Gastroesophageal sphincter (tissue), 4 donors: ENCODE measurements around the gene GTPBP1. TPM values are rescaled to one million over a fixed set of nuclear protein-coding genes. Genes with fewer than 3 reads are reported as not detected.

Experiments
- ATAC-seq: fragments of 150-250 bp; one replicate; pipeline ENCODE4 v1.9.1; 2016; ENCODE audit warnings: mild to moderate bottlenecking, moderate library complexity
- H3K27ac ChIP-seq, 4 donors: fragments of 200-600 bp; sonication (generic) in 3 of 4; 1 replicate in 3 of 4; 2 replicates in 1 of 4; pipeline ENCODE4 v1.5.1; 2016 to 2019
- H3K27me3 ChIP-seq: fragments of 200-600 bp; sonication (generic); one replicate; pipeline ENCODE4 v1.5.1; 2019
- H3K36me3 ChIP-seq, 2 donors: fragments of 200-600 bp; sonication (generic); one replicate each; pipeline ENCODE4 v1.5.1; 2019; ENCODE audit warnings: control low read depth in 1 of 2
- H3K4me1 ChIP-seq, 3 donors: fragments of 200-600 bp; sonication (generic); 1 replicate in 2 of 3; 2 replicates in 1 of 3; pipeline ENCODE4 v1.5.1; 2016 to 2019; ENCODE audit warnings: control low read depth in 2 of 3
- H3K4me3 ChIP-seq, 2 donors: fragments of 200-600 bp; sonication (generic); one replicate each; pipeline ENCODE4 v1.5.1; 2019; ENCODE audit warnings: mild to moderate bottlenecking in 1 of 2, moderate library complexity in 1 of 2
- H3K9me3 ChIP-seq, 3 donors: fragments of 200-600 bp; sonication (generic); one replicate each; pipeline ENCODE4 v1.5.1; 2017 to 2019; ENCODE audit warnings: control low read depth in 2 of 3
- EP300 ChIP-seq: sonication (generic); formaldehyde crosslinking; IDR thresholded peaks from one replicate; pipeline ENCODE4 v1.6.1; 2017; ENCODE audit warnings: antibody characterized with exemption, mild to moderate bottlenecking
- POLR2A ChIP-seq, 2 donors: fragments of 450-650 bp; IDR thresholded peaks; one replicate each; pipeline ENCODE4 v1.6.1; 2017; ENCODE audit warnings: antibody characterized with exemption in 2 of 2, mild to moderate bottlenecking in 2 of 2, moderate library complexity in 1 of 2
- POLR2AphosphoS5 ChIP-seq: sonication (generic); formaldehyde crosslinking; IDR thresholded peaks from one replicate; pipeline ENCODE4 v1.6.1; 2017; ENCODE audit warnings: antibody characterized with exemption
- WGBS, 2 donors: methylation state at CpG; one replicate each; pipeline ENCODE4 v1.1.5; 2018; ENCODE audit warnings: low coverage in 1 of 2; 5-methylcytosine and 5-hydroxymethylcytosine counted together
- total RNA-seq, 4 donors: library from RNA; depleted of rRNA; stranded (reverse); fragments of >200 nt; gene quantifications; one replicate each; pipeline ENCODE4 v1.1.0, GENCODE V29; 2016
- TF ChIP-seq, protein P1 (sequence below), 4 experiments: fragments of 200-600 bp in 2 of 4; fragments of 450-650 bp in 2 of 4; sonication (generic) in 1 of 4; IDR thresholded peaks; one replicate each; pipeline ENCODE4 v1.5.1; 2017 to 2019; ENCODE audit warnings: antibody characterized with exemption in 4 of 4, mild to moderate bottlenecking in 2 of 4, moderate library complexity in 2 of 4

Gene GTPBP1
- total RNA-seq, 4 donors from 2014 or later, result 46.9 to 63.0 (median 51.6) TPM

DNA sequence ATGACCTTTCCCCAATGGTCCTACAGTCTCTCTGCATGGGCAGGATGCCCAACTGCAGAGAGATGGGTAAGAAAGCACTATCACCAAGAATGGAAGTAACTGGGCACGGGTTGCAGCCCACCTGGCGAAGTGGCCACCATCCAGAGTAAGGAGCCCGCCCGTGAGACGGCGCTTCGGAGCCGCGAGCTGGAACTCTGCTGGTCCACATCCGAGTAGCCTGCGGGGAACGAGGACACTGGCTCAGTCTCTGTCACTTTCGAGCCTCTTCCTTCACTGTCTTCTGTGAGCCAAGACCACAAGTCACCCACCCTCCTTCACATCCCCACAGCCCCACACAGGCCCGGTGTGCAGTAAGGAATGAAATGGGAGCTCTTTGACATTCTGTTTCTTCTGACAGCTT, 44.4 kb downstream of the GTPBP1 start:
- Histone ChIP-seq H3K36me3 (peaks cover 3 to 86% of the 10 kb centered on the region in 2 donors), H3K9me3 (no peaks in the 10 kb centered on the region), H3K4me3 (no peak overlapping the region), H3K27me3 (no peaks in the 10 kb centered on the region), H3K27ac (no peak overlapping the region), H3K4me1 (peaks cover 5 to 43% (median 9%) of the 10 kb centered on the region in 3 donors)
- 85 to 93% methylated on average over 12 to 14 of the region's 14 CpGs for WGBS, 2 donors
- TF ChIP-seq POLR2A (IDR thresholded peaks at IDR 0.05) (no peak), POLR2AphosphoS5 (no peak), EP300 (no peak)
- TF ChIP-seq, protein P1, sequence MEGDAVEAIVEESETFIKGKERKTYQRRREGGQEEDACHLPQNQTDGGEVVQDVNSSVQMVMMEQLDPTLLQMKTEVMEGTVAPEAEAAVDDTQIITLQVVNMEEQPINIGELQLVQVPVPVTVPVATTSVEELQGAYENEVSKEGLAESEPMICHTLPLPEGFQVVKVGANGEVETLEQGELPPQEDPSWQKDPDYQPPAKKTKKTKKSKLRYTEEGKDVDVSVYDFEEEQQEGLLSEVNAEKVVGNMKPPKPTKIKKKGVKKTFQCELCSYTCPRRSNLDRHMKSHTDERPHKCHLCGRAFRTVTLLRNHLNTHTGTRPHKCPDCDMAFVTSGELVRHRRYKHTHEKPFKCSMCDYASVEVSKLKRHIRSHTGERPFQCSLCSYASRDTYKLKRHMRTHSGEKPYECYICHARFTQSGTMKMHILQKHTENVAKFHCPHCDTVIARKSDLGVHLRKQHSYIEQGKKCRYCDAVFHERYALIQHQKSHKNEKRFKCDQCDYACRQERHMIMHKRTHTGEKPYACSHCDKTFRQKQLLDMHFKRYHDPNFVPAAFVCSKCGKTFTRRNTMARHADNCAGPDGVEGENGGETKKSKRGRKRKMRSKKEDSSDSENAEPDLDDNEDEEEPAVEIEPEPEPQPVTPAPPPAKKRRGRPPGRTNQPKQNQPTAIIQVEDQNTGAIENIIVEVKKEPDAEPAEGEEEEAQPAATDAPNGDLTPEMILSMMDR (IDR thresholded peaks at IDR 0.05), result no peak
- no peak for ATAC-seq

GRCh38 chr22:38750638-38751037, 44.9 kb downstream of the GTPBP1 start:
- Histone ChIP-seq H3K27ac (peak overlapping the region in 3 of 4 donors; percentile 9 to 99 (median 94)), H3K36me3 (peaks cover 3 to 81% of the 10 kb centered on the region in 2 donors), H3K27me3 (no peaks in the 10 kb centered on the region), H3K4me3 (no peak overlapping the region), H3K4me1 (peaks cover 5 to 43% (median 9%) of the 10 kb centered on the region in 3 donors), H3K9me3 (no peaks in the 10 kb centered on the region)
- ATAC-seq, result no peak
- TF ChIP-seq POLR2AphosphoS5, result no peak
- no peak for TF ChIP-seq EP300
- TF ChIP-seq POLR2A (IDR thresholded peaks at IDR 0.05), result no peak
- TF ChIP-seq, protein P1 (IDR thresholded peaks at IDR 0.05), result no peak
- WGBS, 2 donors, result 55% methylated on average over 2 of the region's 17 CpGs; no CpG with 5 or more reads in 1 of the 2 donors

DNA sequence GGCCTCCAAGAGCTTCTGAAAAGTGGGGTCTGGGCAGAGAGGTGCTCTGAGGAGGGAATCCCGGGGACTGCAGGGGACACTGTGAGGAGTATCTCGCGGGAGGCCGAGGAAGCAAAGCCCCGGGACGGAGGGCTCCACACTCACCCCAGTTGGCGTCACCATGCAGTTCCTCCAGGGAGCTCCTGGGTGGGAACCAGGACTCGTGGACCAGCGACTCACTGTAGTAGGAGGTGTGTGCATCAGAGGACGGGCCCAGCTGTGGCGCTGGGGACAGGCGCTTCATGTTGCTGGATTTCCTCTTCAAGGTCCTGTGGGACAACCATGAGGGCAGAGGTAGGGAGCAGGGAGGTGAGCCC, 45.3 kb downstream of the GTPBP1 start:
- WGBS, 2 donors, result no CpG with 5 or more reads among the region's 12 CpGs
- TF ChIP-seq, protein P1 (IDR thresholded peaks at IDR 0.05), result no peak
- TF ChIP-seq EP300 (no peak), POLR2AphosphoS5 (no peak), POLR2A (IDR thresholded peaks at IDR 0.05) (no peak)
- no peak for ATAC-seq
- Histone ChIP-seq H3K27ac (peak overlapping the region in 3 of 4 donors; percentile 9 to 99 (median 94)), H3K4me3 (no peak overlapping the region), H3K9me3 (no peaks in the 10 kb centered on the region), H3K36me3 (peaks cover 3 to 77% of the 10 kb centered on the region in 2 donors), H3K27me3 (no peaks in the 10 kb centered on the region), H3K4me1 (peaks cover 5 to 44% (median 10%) of the 10 kb centered on the region in 3 donors)

DNA sequence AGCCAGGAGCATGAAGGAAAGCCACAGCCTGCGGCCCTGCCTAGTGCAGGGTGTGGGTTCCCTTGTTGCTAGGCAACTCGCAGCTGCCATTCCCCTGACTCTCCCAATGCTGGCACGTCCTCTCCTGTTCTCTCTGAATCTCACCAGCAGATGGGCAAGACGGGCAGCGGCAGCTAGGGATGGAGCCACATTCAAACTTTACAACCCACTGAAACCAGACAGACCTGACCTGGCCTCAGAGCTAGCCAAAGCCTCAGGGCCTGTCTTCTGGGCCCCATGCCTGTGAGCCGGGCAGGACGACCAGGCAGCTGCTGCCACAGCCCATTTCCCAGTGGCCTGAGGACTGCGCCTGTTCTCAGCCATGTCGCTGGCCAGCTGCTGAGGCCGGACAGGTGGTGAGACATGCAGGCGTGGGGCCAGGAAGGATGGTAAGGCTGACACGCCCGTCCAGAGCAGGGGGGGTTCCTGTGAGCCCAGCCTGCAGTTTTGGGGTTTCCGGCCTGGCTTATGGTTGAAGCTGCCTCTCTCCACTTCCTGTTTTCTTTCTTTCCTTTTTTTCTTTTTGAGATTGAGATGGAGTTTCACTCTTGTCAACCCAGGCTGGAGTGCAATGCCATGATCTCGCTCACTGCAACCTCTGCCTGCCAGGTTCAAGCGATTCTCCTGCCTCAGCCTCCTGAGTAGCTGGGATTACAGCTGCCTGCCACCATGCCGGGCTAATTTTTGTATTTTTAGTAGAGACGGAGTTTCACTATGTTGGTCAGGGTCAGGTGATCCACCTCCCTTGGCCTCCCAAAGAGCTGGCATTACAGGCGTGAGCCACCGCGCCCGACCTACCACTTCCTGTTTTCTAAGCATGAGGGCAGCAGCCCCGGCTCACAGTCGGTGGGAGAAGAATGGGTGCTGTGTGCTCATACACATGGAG, 45.9 kb downstream of the GTPBP1 start:
- no peaks in the 10 kb centered on the region for H3K9me3 ChIP-seq
- peaks cover 5 to 50% (median 16%) of the 10 kb centered on the region in 3 donors for H3K4me1 ChIP-seq
- peak overlapping the region in 3 of 4 donors; percentile 26 to 99 (median 94) for H3K27ac ChIP-seq
- no peak for TF ChIP-seq POLR2A (IDR thresholded peaks at IDR 0.05)
- no peak for TF ChIP-seq EP300
- TF ChIP-seq, protein P1 (IDR thresholded peaks at IDR 0.05), result no peak
- no peak for TF ChIP-seq POLR2AphosphoS5
- WGBS, 2 donors, result 52 to 59% methylated on average over 8 to 9 of the region's 24 CpGs
- H3K36me3 ChIP-seq, result peaks cover 3 to 71% of the 10 kb centered on the region in 2 donors
- no peak overlapping the region for H3K4me3 ChIP-seq
- H3K27me3 ChIP-seq, result no peaks in the 10 kb centered on the region
- no peak for ATAC-seq
